ENCODE data around the gene FBXO34.

FBXO34 gene

DNA sequence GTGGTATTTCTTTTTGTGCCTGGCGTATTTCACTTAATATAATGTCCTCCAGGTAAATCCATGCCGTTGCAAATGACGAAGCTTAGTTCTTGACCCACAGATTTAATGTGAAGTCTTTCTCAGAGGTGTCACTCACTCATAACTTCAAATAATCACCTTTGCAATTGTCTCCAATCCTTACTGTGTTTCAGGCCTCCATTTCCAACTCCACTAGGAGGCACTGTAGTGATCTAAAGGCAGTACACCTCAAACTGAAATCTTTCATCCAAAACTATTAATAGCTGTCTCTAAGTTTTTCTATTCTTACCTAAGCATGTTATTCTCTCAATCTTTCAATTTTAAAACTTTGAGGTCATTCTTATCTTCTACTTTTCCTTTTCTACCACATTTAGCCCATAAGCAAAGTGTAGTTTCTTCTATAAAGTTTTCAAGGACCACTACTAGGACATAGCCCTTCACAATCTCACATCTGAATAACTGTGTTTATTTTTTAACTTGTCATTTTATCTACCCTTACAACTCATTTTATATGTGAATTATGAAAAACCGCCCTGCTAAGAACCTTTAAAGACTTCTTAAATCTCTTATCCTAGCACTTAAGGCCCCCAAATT is 25.5 kb upstream of the FBXO34 start:
- no peaks in the 10 kb centered on the region for H3K36me3 ChIP-seq (ENCODE audit: control insufficient read depth, insufficient read depth, low read length)
- no peaks in the 10 kb centered on the region for H3K4me1 ChIP-seq (ENCODE audit: control insufficient read depth, insufficient read depth, low read length)
- H3K9ac ChIP-seq (ENCODE audit: low read length): no peak overlapping the region
- H3K4me3 ChIP-seq (ENCODE audit: low read length): no peak overlapping the region
- H3K27me3 ChIP-seq (ENCODE audit: control insufficient read depth, insufficient read depth, low read length): peaks cover 23% of the 10 kb centered on the region
- H3K9me3 ChIP-seq (ENCODE audit: control insufficient read depth, low read length): no peaks in the 10 kb centered on the region

DNA sequence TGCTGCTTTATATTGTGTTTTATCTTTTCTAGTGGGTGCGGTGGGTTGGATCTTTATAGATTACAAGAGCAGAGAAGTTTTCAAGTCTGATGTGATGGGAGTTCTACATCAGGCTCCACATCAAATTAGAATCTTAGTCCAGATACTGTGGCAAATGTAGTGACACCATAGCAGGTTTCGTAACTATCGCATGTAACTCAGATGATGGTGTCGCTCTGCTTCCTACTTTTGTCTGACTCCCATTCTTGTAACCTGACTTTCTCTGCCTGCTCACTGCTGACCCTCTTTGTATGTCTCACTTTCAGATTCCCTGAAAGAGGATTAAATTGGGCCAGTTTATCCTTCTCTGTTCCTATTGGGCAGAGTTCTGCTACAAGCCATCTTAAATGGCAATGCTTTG is 22.8 kb upstream of the FBXO34 start:
- Histone ChIP-seq H3K36me3 (ENCODE audit: control insufficient read depth, insufficient read depth, low read length) (no peaks in the 10 kb centered on the region), H3K9me3 (ENCODE audit: control insufficient read depth, low read length) (no peaks in the 10 kb centered on the region), H3K27me3 (ENCODE audit: control insufficient read depth, insufficient read depth, low read length) (peaks cover 10% of the 10 kb centered on the region)

DNA sequence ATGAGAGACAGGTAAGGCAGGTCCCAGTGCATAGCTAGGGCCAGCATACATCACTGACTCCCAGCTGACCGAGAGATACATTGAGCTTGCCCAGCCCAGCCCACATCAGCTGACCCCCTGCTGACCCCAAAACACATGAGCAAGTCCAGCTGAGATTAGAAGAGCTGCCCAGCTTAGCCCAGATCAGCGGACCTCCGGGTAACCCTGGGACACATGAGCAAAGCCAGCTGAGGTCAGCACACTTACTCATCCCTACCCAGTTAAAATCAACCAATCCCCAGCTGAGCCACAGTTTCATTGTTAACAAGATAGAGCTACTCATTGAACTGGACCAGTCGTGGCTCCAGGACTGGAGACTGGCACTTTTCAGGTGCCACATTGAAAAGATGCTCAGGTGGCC is 21.8 kb upstream of the FBXO34 start:
- Histone ChIP-seq H3K27me3 (ENCODE audit: control insufficient read depth, insufficient read depth, low read length) (peaks cover 10% of the 10 kb centered on the region), H3K4me3 (ENCODE audit: low read length) (no peak overlapping the region), H3K9me3 (ENCODE audit: control insufficient read depth, low read length) (no peaks in the 10 kb centered on the region), H3K36me3 (ENCODE audit: control insufficient read depth, insufficient read depth, low read length) (no peaks in the 10 kb centered on the region), H3K4me1 (ENCODE audit: control insufficient read depth, insufficient read depth, low read length) (no peaks in the 10 kb centered on the region), H3K9ac (ENCODE audit: low read length) (no peak overlapping the region)

More for the DNA sequence above, 22.8 kb upstream of the FBXO34 start:
- no peak overlapping the region for H3K4me3 ChIP-seq (ENCODE audit: low read length)
- H3K4me1 ChIP-seq (ENCODE audit: control insufficient read depth, insufficient read depth, low read length): no peaks in the 10 kb centered on the region
- no peak overlapping the region for H3K9ac ChIP-seq (ENCODE audit: low read length)

DNA sequence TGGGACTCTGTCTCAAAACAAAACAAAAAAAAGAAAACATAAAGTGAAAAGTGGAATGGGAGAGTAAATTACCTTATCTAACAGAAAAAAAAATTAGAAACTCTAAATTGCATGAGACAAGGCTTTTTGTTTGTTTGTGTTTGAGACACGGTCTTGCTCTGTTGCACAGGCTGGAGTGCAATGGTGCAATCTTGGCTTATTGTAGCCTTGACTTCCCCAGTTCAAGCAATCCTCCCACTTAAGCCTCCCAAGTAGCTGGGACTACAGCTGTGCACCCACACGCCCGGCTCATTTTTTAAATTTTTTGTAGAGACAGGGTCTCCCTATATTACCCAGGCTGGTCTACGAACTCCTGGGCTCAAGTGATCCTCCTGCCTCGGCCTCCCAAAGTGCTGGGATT is 17.9 kb upstream of the FBXO34 start:
- H3K4me1 ChIP-seq (ENCODE audit: control insufficient read depth, insufficient read depth, low read length): no peaks in the 10 kb centered on the region
- H3K27me3 ChIP-seq (ENCODE audit: control insufficient read depth, insufficient read depth, low read length): peaks cover 5% of the 10 kb centered on the region
- H3K9ac ChIP-seq (ENCODE audit: low read length): no peak overlapping the region
- no peaks in the 10 kb centered on the region for H3K9me3 ChIP-seq (ENCODE audit: control insufficient read depth, low read length)
- no peaks in the 10 kb centered on the region for H3K36me3 ChIP-seq (ENCODE audit: control insufficient read depth, insufficient read depth, low read length)
- no peak overlapping the region for H3K4me3 ChIP-seq (ENCODE audit: low read length)

DNA sequence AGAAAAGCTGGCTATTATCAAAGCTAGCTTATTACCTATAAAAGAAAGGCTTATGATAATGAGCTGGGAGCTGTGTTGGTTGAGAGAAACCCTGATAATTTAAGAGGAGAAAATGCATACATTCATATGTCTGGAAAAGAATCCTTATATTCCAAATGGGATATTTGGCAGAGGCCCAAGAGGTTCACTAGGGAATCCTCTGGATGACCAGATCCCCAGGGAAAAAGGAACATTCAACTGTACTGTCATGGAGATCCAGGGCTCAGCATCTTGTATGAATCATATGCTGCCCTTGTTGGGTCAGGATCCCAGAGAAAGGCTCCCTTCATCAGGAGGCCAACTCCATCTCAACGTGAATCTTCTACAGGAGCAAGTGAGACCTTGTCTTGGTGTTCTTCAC is 16.6 kb upstream of the FBXO34 start:
- H3K9ac ChIP-seq (ENCODE audit: low read length): no peak overlapping the region
- no peaks in the 10 kb centered on the region for H3K9me3 ChIP-seq (ENCODE audit: control insufficient read depth, low read length)
- no peaks in the 10 kb centered on the region for H3K4me1 ChIP-seq (ENCODE audit: control insufficient read depth, insufficient read depth, low read length)
- H3K36me3 ChIP-seq (ENCODE audit: control insufficient read depth, insufficient read depth, low read length): no peaks in the 10 kb centered on the region
- H3K27me3 ChIP-seq (ENCODE audit: control insufficient read depth, insufficient read depth, low read length): peaks cover 5% of the 10 kb centered on the region
- H3K4me3 ChIP-seq (ENCODE audit: low read length): no peak overlapping the region

DNA sequence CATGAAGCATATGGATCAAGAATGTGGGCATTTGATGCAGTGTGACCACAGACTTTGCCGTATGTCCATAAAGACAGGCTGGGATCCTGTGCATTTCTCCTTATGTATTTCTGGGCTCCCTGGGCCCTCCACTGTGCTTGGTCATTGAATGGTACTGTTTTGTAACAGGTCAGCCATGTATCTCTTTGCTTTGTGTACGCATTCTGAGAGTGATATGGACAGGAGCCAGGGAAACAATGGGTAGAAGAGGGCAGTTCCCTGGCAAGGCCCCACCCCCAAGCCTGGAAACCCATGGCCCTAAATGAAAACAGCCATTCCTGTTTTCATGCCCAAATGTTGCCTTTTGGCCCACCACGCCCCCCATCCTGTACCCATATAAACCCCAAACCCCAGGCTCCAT is 15.2 kb upstream of the FBXO34 start:
- no peaks in the 10 kb centered on the region for H3K36me3 ChIP-seq (ENCODE audit: control insufficient read depth, insufficient read depth, low read length)
- H3K9me3 ChIP-seq (ENCODE audit: control insufficient read depth, low read length): no peaks in the 10 kb centered on the region
- H3K4me1 ChIP-seq (ENCODE audit: control insufficient read depth, insufficient read depth, low read length): no peaks in the 10 kb centered on the region
- no peaks in the 10 kb centered on the region for H3K27me3 ChIP-seq (ENCODE audit: control insufficient read depth, insufficient read depth, low read length)
- no peak overlapping the region for H3K9ac ChIP-seq (ENCODE audit: low read length)
- no peak overlapping the region for H3K4me3 ChIP-seq (ENCODE audit: low read length)

DNA sequence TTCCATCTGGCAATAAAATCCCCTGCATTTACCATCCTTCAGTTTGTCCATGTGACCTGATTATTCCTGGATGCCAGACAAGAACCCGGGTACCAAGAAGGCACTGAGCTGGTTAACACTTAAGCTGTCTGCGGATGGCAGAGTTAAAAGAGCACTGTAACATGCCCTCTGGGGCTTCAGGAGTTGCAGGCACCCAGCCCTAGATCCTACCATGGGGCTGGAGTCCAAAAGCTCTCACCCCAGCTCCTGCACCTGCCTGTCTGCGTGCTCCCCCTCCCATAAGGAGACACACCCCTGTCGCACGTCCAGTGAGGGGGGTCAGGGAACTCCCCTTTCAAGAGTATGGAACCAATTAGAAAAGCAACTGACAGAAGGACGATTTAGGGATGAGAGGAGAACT is 14.6 kb upstream of the FBXO34 start:
- no peak overlapping the region for H3K4me3 ChIP-seq (ENCODE audit: low read length)
- no peaks in the 10 kb centered on the region for H3K36me3 ChIP-seq (ENCODE audit: control insufficient read depth, insufficient read depth, low read length)
- no peaks in the 10 kb centered on the region for H3K4me1 ChIP-seq (ENCODE audit: control insufficient read depth, insufficient read depth, low read length)
- H3K9ac ChIP-seq (ENCODE audit: low read length): no peak overlapping the region
- H3K27me3 ChIP-seq (ENCODE audit: control insufficient read depth, insufficient read depth, low read length): no peaks in the 10 kb centered on the region
- H3K9me3 ChIP-seq (ENCODE audit: control insufficient read depth, low read length): no peaks in the 10 kb centered on the region

DNA sequence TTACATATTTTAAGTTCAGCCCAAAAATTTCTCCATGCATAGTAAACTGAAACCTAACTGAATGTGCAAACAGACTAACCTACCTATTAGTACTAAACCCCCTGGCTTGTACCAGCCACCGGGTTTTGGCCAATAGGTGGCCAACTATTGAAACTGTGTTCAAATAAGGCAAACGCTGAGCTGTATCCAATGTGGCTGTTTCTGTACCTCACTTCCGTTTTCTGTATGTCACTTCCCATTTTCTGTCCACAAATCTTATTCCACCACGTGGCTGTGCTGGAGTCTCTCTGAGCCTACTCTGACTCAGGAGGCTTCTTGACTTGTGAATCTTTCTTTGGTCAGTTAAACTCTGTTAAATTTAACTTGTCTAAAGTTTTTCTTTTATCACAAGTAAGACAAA is 6.0 kb upstream of the FBXO34 start:
- Histone ChIP-seq H3K36me3 (ENCODE audit: control insufficient read depth, insufficient read depth, low read length) (no peaks in the 10 kb centered on the region), H3K9me3 (ENCODE audit: control insufficient read depth, low read length) (no peaks in the 10 kb centered on the region), H3K4me1 (ENCODE audit: control insufficient read depth, insufficient read depth, low read length) (no peaks in the 10 kb centered on the region), H3K27me3 (ENCODE audit: control insufficient read depth, insufficient read depth, low read length) (no peaks in the 10 kb centered on the region), H3K4me3 (ENCODE audit: low read length) (no peak overlapping the region), H3K9ac (ENCODE audit: low read length) (no peak overlapping the region)

DNA sequence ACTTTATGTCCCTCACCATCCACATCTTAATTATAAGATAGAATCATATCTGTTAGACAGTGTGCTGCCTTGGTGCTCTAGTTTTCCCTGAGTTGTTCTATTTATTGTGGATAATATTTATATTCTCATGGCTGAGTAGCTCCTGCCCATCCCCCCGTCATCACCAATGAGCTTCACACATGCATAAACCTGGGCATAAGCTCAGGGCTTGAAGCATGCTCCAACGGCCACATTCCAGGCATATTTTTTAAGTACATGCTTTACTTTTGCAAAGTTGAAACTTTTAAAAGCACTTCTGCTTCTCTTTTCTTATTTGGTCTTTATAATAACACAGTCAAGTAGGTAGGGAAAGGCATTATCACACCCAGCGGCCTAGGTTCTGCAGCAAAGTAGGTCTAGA is 3.4 kb upstream of the FBXO34 start:
- Histone ChIP-seq H3K4me3 (ENCODE audit: low read length) (no peak overlapping the region), H3K27me3 (ENCODE audit: control insufficient read depth, insufficient read depth, low read length) (no peaks in the 10 kb centered on the region), H3K4me1 (ENCODE audit: control insufficient read depth, insufficient read depth, low read length) (no peaks in the 10 kb centered on the region), H3K9ac (ENCODE audit: low read length) (no peak overlapping the region), H3K9me3 (ENCODE audit: control insufficient read depth, low read length) (no peaks in the 10 kb centered on the region), H3K36me3 (ENCODE audit: control insufficient read depth, insufficient read depth, low read length) (no peaks in the 10 kb centered on the region)

DNA sequence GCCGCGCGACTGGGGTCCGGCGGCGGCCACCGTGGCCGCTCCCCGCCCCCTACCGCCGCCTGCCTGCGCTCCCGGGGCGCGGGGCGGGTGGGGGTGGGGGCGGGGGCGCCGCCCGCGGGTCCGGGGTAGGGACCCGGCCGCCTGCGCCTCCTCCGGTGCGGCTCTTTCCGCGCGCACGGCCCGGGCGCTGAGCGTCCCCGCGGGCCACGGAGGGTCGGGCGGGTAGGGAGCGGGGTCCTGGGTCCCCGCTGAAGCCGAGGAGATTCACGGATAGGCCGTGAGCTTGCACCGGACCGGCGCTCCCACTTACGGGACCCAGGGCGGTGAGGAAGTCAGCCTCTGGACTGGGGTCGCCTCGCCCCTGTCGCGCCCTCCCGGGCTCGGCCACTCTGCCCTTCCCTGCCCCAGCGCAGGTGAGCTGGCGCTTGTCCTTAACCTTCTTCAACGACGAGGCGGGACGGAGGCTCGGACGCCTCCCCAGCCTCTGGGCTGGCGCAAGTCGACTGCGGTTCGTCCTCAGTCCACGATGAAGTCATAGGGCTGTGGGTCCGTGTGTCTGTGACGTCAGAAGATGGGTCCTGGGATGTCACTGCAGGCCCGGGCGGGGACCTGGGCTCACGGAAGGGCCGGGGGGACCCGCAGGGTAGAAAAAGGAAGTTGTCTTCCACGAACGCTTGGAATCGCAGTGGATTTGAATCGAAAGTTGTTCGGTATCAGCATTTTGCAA is 514 bp downstream of the FBXO34 start:
- peak overlapping the region; percentile 97 for H3K9ac ChIP-seq (ENCODE audit: low read length)
- H3K4me1 ChIP-seq (ENCODE audit: control insufficient read depth, insufficient read depth, low read length): peaks cover 10% of the 10 kb centered on the region
- no peaks in the 10 kb centered on the region for H3K27me3 ChIP-seq (ENCODE audit: control insufficient read depth, insufficient read depth, low read length)
- H3K9me3 ChIP-seq (ENCODE audit: control insufficient read depth, low read length): no peaks in the 10 kb centered on the region
- no peaks in the 10 kb centered on the region for H3K36me3 ChIP-seq (ENCODE audit: control insufficient read depth, insufficient read depth, low read length)
- H3K4me3 ChIP-seq (ENCODE audit: low read length): peak overlapping the region; percentile 94

DNA sequence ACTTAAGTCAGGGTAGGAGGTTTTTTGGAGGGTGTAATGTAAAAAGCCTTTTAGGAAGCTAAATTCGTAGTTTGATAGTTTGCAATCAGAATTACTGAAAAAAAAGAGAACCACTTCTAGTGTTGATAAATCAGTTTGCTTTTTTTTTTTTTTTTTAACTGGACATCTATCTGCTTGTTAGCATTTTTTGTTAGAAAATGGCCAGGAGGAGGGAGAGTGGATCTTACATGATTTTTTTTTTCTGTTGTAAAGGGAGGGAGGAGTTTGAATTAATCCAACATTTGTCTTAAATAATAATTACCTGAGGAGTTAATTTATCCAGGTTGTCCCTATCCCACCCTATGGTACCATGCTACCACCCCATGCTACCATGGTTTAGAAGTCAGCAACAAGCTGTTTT is 1.2 kb downstream of the FBXO34 start:
- no peaks in the 10 kb centered on the region for H3K27me3 ChIP-seq (ENCODE audit: control insufficient read depth, insufficient read depth, low read length)
- H3K36me3 ChIP-seq (ENCODE audit: control insufficient read depth, insufficient read depth, low read length): no peaks in the 10 kb centered on the region
- no peaks in the 10 kb centered on the region for H3K9me3 ChIP-seq (ENCODE audit: control insufficient read depth, low read length)
- H3K4me1 ChIP-seq (ENCODE audit: control insufficient read depth, insufficient read depth, low read length): peaks cover 11% of the 10 kb centered on the region
- peak overlapping the region; percentile 97 for H3K9ac ChIP-seq (ENCODE audit: low read length)
- H3K4me3 ChIP-seq (ENCODE audit: low read length): peak overlapping the region; percentile 94

DNA sequence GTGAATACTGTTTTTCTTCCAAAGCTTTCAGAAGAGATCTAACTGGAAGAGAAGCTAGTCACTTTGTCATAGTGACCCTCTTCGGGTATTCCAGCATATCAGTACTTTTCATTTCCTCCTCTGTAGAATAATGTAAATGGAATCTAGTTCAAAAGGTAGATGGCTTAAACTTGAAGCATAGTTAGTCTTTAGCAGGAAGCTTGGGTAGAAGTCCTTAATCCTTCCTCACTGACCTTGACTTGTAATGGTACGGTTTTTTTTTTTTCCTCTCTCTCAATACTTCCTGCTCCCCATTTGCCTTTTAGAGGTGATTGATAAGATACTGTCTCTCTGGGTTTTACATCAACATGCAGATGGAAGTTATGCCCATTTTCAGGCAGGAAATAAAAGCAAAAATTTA is 1.7 kb downstream of the FBXO34 start:
- Histone ChIP-seq H3K9ac (ENCODE audit: low read length) (peak overlapping the region; percentile 97), H3K4me1 (ENCODE audit: control insufficient read depth, insufficient read depth, low read length) (peaks cover 16% of the 10 kb centered on the region), H3K36me3 (ENCODE audit: control insufficient read depth, insufficient read depth, low read length) (no peaks in the 10 kb centered on the region), H3K4me3 (ENCODE audit: low read length) (peak overlapping the region; percentile 94), H3K27me3 (ENCODE audit: control insufficient read depth, insufficient read depth, low read length) (no peaks in the 10 kb centered on the region), H3K9me3 (ENCODE audit: control insufficient read depth, low read length) (no peaks in the 10 kb centered on the region)

All from mucosa of stomach (tissue), 1 donor.